ENCODE data around the gene TOMM40L. TPM values are rescaled to one million over a fixed set of nuclear protein-coding genes. Genes with fewer than 3 reads are reported as not detected.

TOMM40L gene
- 18.8 TPM for polyA plus RNA-seq (2012; ENCODE audit: insufficient read depth, insufficient read length)

DNA sequence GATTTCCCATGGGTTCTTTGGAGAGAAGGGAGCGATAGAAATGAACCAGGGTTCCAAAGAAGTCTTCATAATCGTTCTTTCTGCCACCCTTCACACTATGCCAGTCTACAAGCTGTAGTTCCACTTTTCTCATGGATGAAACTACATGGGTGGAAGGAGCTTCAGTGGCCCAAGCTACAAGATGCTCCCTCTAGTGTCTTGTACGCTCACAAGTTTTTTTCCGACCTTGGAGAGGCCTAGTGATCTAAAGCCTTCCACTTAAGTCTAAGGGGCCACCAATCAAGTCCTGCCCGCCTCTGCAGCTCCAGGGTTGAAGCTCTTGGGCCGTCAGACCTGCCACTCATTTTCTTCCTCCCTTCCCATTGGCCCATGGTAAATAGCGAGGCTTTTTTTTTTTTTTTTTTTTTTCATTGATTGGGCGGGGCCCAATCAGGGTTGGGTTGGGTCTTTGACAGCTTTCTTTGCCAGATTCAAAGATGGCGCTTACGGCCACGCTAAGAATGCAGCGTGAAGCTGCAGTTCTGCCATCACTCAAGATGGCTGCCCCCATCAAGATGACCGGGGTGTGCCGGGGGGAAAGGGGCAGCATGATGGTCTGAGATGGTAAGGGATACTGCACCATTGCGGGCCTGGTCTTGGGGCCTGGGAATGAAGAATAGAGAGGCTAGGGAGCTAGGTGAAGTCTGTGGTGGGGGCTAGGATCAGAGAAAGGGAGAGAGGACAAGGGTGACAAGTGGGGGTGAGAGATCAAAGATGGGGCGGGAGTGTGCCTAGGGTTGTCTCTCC is at the start of gene TOMM40L:
Gene TOMM40L, plus strand, starts transcription at position 527 of the 786 bp plus-strand sequence. CDS start 430 bp downstream, outside the sequence.
- H3K4me3 ChIP-seq (ENCODE audit: low read length), result peak within 1 kb of the TSS; percentile 98
- DNase-seq (ENCODE audit: low read depth, low spot score), result peak; percentile 100

DNA sequence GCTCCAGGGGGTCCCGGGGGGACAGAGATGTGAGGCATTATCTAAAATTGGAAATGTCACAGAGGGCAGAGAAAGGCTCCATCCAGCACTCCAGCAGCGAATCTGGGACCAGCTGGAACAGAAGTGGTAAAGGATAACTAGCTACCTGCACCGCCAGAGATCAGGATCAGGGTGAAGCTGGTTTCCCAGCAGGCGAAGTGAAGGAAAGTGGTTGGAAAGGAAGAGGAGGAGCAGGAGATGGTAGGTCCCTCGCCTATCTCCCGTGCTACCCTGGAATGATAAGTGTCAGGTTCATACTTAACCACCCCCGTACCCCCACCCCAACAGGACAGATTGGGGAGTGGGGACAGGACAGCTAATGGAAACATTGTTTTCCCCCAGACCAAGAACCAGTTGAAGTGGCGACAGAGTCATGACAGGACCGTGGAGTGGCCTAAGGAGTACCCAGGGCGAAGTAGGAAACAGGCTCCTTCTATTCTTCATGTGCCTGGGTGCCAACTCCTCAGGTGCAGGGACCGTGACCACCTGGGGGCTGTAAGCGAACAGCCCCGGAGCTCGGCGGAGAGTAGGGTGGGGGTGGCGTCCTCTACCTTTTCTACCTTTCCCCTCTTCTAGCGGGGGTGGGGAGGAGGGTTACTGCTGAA is 49.3 kb upstream of the TOMM40L start:
- peak overlapping the region; percentile 94 for H3K4me3 ChIP-seq (ENCODE audit: low read length)
- no peak for DNase-seq (ENCODE audit: low read depth, low spot score)

DNA sequence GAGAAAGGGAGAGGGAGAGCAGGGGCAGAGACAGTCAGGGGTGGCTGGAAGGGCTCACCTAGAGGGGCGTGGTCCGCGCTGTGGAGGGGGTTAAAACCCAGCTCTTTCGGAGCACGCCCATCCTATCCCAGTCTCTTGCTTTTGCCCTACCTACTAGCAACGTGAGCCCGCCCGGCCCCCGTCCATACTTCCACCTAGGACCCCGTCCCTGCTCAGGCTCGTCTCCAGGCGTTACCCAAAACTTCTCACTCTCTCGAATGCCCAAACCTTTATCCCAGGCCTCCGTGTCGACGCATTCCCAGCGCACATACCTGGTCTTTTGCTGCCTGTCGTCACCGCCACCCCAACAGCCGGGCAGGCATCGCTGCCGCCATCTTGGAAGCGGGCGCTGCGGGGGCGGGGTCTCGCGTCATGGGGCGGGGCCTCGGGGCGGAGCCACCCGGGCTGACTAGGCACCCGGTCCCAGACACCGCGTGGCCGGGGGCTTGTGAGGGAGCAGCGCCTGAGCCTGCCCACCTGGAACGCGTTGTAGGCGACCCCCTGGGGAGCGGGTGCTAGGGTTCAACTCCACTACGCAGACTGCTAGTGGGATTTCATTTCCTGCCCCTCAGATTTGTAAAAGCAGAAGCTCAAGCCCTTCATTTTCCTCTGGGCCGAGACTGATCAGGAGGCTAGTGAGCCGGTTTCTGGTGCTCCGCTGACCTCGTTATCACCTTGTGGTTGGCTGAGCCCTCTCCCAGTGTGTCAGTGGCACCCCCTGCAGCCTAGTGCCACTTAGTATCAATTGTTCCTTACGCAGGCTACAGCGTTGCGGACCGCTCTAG is 48.5 kb upstream of the TOMM40L start, which contains the start of gene B4GALT3:
Gene B4GALT3, minus strand, starts transcription at position 396 of the 824 bp plus-strand sequence. CDS start 1,447 bp downstream, outside the sequence.
- H3K4me3 ChIP-seq (ENCODE audit: low read length), result peak within 1 kb of the TSS; percentile 94
- DNase-seq (ENCODE audit: low read depth, low spot score), result peak; percentile 60

DNA sequence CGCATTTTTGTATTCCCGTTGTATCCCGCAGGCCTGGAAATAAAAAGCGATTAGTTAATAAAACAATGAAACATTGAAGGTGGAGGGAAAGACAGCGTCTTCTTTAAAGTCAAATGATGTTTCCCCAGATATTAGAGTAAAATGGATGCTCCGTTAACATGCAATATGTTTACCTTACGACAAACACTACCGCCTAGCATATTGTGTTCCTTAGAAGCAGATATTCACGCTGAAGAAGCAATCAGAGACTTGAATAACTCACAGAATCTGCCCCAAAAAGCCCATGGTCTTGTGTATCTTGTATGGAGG is 48.0 kb upstream of the TOMM40L start:
- peak overlapping the region; percentile 94 for H3K4me3 ChIP-seq (ENCODE audit: low read length)
- DNase-seq (ENCODE audit: low read depth, low spot score), result no peak

DNA sequence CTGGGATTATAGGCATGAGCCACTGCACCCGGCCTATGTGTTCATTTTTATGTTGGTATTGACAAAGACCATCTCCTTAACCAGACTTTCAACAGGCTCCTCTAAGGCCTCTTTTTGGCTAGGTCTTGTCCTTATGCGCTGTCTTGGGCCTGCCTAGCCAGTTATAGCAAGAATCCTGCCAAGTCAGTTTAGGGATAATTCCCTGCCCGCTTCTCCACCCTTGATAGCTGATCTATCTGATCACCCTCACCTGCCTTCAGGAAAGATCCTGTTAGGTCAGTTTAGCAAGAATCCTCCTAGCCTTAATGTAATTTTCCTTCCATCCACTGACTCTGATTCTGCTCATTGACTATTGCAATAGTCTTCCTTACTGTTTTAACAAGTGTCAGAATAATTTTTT is 46.2 kb upstream of the TOMM40L start:
- no peak for DNase-seq (ENCODE audit: low read depth, low spot score)
- H3K4me3 ChIP-seq (ENCODE audit: low read length), result no peak overlapping the region

DNA sequence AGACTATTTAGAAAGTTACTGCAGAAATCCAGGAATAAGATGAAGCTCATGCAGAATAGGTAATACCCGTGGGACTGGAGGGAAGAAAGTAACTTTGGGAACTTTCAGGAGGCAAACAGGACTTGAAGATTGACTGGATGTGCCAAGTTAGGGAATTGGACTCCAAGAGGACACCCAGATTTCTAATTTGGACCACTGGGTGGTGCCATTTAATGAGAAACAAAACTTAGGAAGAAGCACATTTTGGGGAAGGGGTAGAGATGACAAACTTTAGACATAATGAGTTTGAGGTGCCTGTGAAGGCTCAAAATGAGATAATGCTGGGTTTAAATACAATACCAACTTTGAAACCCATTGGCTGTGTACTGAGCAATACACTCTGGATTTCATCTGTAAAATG is 45.2 kb upstream of the TOMM40L start:
- no peak for DNase-seq (ENCODE audit: low read depth, low spot score)
- H3K4me3 ChIP-seq (ENCODE audit: low read length), result no peak overlapping the region

DNA sequence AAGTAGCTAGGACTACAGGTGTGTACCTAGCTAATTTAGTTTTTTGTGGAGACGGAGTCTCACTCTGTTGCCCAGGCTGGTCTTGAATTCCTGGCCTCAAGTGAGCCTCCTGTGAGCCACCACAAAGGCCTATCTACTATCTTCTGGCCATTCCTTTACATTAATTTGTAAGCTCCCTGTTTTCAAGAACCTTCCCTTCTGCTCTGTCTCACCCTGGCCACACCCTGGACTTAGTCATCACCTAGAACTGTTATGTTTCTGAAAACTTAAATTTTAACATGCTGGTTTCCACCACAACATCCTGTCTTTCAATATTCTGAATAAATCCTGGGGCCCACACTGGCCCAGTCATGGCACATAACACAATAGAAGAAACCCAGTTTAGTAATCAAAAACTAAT is 43.6 kb upstream of the TOMM40L start:
- no peak for DNase-seq (ENCODE audit: low read depth, low spot score)
- H3K4me3 ChIP-seq (ENCODE audit: low read length), result no peak overlapping the region

DNA sequence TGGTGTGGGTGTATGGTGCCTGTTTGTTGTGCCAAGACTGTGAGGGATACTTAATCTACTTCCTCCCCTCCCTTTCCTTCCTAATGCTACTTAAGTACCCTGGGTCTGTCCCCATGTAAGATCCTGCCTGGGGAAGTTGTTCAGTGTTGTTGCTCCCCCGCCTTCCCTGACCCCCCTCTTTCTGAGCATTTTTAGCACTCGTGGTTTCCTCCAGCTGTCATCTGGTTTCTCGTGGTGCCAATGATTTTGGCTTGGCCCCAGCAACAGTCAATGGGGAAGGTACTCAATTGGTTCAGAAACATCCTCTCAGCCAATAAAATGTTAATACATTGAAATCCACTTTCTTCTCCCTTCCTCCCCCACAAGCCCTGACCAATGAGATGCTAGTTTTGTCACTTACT is 40.6 kb upstream of the TOMM40L start:
- DNase-seq (ENCODE audit: low read depth, low spot score), result peak; percentile 93
- no peak overlapping the region for H3K4me3 ChIP-seq (ENCODE audit: low read length)

DNA sequence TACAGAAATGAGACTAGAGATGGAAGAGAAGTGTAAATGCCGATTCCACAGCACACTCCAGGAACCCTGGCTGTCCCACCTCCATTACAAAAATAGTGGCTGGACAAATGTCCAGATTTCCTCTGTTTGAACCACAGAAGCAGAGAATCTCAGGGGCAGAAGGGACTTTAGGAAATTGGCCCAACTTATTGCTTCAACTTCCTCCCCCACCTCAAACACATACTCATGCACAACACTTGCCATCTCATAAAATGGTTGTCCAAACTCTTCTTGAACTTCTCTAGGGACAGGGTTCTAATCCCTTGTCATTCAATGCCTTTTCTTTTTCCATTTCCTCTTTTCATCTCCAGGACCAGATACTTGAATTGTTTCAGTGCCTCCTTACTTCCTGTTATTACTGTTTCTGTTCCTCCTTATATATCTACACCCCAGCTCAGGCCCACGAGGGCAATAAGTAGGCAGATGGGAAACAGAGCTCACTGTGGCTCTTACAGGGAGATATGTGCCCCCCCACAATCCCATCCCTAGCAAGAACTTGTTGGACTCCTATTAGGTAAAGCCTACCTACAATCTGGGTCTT is 40.0 kb upstream of the TOMM40L start:
- no peak overlapping the region for H3K4me3 ChIP-seq (ENCODE audit: low read length)
- DNase-seq (ENCODE audit: low read depth, low spot score), result no peak

DNA sequence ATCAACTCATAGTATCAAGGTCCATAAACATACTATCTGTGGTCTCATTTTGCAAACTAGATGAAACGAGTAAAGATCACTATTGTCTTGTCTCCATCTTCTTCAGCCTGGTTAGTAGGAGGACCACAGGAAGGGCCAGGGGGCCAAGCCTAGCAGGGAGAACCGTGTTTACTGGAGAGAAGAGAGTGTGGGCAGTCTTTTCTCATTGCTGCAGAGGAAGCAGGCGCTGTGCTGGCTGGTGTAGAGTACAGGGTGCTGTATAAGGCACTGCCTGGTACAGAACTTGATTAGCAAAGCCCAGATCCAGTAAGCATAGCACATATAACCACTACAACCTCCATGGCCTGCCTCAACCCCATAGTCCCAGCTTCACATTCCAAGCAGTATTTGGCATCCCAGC is 38.5 kb upstream of the TOMM40L start:
- no peak for DNase-seq (ENCODE audit: low read depth, low spot score)
- no peak overlapping the region for H3K4me3 ChIP-seq (ENCODE audit: low read length)

DNA sequence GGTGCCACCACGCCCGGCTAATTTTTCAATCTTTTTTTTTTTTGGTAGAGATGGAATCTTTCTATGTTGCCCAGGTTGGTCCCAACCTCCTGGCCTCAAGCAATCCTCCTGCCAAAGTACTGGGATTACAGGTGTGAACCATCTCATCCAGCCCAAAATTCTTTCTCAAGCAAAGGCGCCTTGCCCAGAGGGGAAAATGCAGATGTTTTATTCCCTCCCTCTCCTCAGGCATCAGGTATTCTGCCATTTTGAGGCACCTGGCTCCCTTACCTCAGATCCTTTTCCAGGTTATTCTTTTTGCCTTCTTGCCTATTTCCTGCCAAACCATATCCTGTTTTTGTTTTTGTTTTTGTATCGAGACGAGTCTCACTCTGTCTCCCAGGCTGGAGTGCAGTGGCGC is 37.5 kb upstream of the TOMM40L start:
- no peak overlapping the region for H3K4me3 ChIP-seq (ENCODE audit: low read length)
- no peak for DNase-seq (ENCODE audit: low read depth, low spot score)

DNA sequence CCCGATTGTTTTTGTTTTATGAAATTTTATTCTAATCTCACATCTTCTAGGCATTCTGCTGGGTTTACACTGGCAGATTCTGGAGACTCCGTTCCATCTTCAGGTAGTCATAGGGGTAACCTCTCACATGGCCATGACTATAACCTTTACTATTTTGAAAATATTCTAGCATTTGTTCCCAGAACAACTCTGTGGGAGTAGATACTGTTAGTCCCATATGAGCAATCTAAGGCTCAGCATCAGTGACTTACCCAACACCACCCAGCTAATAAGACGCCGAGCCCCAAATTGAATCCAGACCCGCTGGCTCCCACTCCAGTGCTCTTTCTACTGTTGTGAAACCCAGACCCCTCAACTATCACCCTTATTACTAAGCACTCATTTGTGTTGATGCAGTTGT is 36.8 kb upstream of the TOMM40L start:
- DNase-seq (ENCODE audit: low read depth, low spot score), result no peak
- no peak overlapping the region for H3K4me3 ChIP-seq (ENCODE audit: low read length)

DNA sequence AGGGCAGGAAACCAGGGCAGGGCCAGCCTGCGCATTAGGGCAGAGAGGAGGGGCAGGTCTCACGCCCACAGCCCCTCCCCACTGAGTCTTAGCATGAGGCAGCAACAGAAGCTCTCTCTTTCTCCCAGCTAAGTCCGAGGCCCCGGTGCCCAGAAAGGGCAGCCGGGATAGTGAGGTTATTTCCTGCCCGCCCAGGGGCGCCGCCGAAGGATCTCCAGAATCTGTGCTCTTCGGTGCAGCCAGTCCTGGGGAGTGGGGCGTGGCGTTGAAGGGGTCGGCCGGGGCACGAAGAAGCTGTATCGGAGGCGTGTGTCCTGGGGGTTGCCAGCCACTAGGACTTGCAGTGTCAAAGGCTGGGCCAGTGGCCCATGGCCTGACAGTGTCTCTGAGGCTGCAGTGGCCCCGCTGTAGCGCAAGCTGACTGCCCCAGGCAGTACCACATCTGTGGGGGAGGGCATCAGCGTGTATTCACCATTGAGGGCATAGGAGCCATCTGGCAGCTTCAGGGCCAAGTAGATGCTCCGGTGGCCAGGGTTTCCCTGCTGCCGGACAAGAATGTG is 34.8 kb upstream of the TOMM40L start:
- no peak for DNase-seq (ENCODE audit: low read depth, low spot score)
- H3K4me3 ChIP-seq (ENCODE audit: low read length), result no peak overlapping the region

DNA sequence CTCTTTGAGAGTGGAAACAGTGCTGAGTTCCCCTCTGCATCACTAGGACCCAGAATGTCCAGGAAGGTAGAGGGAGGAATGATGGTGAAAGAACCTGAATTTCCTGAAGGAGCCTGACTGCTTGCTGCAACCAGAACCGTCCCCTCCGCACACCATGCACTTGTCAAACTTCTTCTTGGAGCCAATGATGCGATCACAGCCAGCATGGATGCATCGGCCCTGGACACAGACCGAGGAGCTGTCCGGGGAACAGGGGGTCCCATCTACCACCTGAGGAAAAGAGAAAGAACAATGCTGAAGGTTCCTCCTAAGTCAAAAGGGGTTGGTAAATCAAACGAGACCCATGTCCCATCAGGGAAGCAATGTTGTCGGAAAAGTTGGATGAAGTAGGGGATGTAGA is 33.9 kb upstream of the TOMM40L start:
- DNase-seq (ENCODE audit: low read depth, low spot score), result no peak
- no peak overlapping the region for H3K4me3 ChIP-seq (ENCODE audit: low read length)

DNA sequence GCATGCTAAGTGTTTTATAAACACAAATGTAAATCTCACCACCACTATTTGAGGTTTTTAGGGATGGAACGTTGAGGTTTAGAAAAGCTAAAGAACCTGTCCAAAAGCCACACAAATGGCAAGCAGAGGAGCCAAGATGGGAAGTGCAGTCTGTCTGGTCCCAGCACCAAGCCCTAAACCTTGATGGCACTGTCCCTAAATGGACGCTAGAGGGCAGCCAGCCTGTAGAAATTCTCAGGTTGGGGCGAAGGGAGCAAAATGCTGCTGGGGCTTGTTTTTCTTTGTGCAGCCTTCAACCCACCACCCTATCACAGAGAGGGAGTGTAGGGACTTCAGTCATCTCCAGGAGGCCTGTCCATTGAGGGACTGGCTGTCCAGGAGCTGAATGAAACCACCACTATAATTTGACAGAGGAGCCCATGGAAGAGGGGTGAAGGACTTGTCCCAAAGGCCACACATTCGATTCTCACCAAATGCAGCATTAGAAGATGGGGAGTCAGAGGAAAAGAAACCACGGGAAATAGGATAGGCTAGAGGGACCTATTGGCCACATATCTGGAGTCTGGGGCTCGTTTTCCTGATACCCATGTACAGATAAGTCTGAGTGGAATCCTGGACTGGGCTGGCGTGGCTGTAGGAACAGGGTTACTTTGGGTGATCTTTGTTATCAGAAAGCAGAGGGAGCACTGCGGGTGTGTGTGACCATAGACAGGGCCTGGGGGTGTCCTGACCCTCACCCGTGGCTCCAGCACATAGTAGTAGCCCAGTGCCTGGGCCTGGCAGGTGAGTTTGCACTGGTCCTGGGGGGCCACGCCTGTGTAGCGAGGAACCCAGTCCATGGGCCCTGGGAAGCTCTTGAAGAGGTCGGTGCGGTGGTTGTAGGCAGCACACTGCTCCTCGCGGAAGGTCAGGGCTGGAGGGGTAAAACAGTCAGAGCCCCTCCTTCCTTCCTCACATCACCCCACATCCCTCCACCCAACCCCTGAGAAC is 33.1 kb upstream of the TOMM40L start:
- H3K4me3 ChIP-seq (ENCODE audit: low read length), result no peak overlapping the region
- DNase-seq (ENCODE audit: low read depth, low spot score), result peak; percentile 67

DNA sequence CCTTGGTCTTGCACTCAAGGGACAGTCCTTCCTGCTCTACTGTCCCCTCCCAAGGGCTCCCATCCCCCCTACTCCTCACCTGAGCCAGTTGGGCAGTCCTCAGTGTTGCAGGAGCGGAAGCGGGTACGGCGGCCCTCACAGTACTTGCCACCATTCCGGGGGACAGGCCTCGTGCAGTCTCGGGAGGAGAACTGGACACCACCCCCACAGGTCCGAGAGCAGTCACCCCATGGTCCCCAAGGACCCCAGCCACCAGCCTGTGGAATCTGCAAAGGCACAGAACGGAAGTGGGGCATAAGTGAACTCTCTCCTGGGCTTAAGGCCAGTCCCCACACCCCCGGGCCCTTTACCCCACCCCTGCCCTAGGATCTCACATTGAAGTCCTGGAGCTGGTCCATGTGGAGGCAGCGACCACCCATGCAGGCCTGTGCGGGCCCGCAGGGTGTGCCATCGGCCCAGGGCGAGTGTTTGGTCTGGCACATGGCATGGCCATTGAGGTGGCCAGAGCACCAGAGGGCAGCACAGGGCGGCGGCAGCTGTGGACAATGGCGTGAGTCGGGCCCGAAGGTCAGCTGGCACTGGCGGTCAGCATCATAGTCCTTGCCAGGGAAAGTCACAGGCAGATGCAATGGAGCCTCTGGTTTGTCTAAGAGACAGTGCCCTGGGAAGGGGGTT is 32.2 kb upstream of the TOMM40L start:
- no peak for DNase-seq (ENCODE audit: low read depth, low spot score)
- H3K4me3 ChIP-seq (ENCODE audit: low read length), result no peak overlapping the region

DNA sequence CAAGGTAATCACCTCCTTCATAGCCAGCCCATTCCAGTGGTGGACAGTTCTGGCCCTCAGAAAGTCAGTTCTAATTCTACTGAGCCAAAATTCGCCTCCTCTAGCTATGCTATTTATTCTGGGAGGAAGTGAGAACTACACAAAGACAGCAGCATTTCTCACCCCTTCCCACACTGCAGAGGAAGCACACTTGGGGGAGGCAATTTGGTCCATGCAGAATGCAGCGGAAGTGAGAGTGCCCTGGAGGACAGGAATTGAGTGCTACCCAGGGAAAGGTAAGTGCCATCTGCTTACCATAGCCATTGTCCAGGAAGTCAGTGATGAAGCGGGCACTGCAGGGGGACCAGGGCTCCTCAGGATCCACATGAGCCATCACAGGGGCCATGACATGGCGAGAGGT is 30.7 kb upstream of the TOMM40L start:
- H3K4me3 ChIP-seq (ENCODE audit: low read length), result no peak overlapping the region
- no peak for DNase-seq (ENCODE audit: low read depth, low spot score)

DNA sequence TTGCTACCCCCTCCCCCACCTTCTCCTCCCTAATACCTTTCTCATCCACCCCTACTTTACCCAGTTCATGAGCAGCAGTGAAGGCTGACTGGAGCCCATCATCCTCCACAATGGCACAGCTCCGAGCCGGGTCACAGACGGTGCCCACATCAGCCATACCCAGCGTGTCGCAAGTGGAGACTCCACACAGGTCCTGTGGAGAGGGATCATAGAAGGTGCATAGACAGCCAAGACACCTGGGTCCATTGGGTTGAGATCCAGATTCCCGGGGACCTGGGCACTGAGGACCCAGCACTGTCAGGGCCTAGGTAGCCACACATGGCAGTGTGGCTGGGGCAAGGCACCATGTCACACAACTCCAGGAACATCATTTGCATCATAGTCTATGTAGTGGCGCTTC is 29.7 kb upstream of the TOMM40L start:
- no peak overlapping the region for H3K4me3 ChIP-seq (ENCODE audit: low read length)
- no peak for DNase-seq (ENCODE audit: low read depth, low spot score)
